B cell (primary cell): Measurements from ENCODE around the gene ADAMTS14. TPM values are rescaled to one million over a fixed set of nuclear protein-coding genes. Genes with fewer than 3 reads are reported as not detected.

Source experiments
- ATAC-seq: fragments of 200-7000 bp; cut with Tn5 transposase; one replicate; pipeline ENCODE4 v1.10.0; 2021; ENCODE audit warnings: low read depth, mild to moderate bottlenecking, moderate number of reproducible peaks, moderate library complexity
- CTCF ChIA-PET: fragments of 350-600 bp; sonication (Branson Sonifier 250); formaldehyde crosslinking; loops from one replicate; lab custom pipeline; 2021; ENCODE audit warnings: antibody characterized with exemption, inconsistent platforms; lab: Charles Lee
- POLR2A ChIA-PET: fragments of 350-600 bp; sonication (Branson Sonifier 250); formaldehyde crosslinking; loops from one replicate; lab custom pipeline; 2021; ENCODE audit warnings: antibody characterized with exemption; lab: Charles Lee
- DNase-seq: peaks from one replicate; pipeline ENCODE4 v3.0.0; 2013
- H2AFZ ChIP-seq: 2 replicates; pipeline ENCODE4 v1.6.1; 2012; ENCODE audit warnings: mild to moderate bottlenecking, low read depth, low read length; ENCODE audit not compliant: insufficient read depth, poor library complexity, severe bottlenecking
- H3K27ac ChIP-seq, 2 donors: 1 replicate in 1 of 2; 2 replicates in 1 of 2; pipeline ENCODE4 v1.5.1; 2012 to 2013; ENCODE audit warnings: low read length in 2 of 2, mild to moderate bottlenecking in 2 of 2, moderate library complexity in 1 of 2
- H3K27me3 ChIP-seq, 4 experiments: fragments of 200-600 bp in 1 of 4; sonication (generic) in 1 of 4; replicated peaks in 1 of 4; 1 replicate in 2 of 4; 2 replicates in 2 of 4; pipeline versions ENCODE4 v1.6.1 to v1.7.0; 2013 to 2016; ENCODE audit warnings: low read length in 3 of 4, mild to moderate bottlenecking in 2 of 4, mixed read lengths in 1 of 4, moderate library complexity in 1 of 4; ENCODE audit not compliant: insufficient read depth in 4 of 4, control insufficient read depth in 3 of 4; ENCODE audit errors: control extremely low read depth in 1 of 4
- H3K36me3 ChIP-seq, 2 experiments: replicated peaks in 1 of 2; 1 replicate in 1 of 2; 2 replicates in 1 of 2; pipeline versions ENCODE4 v1.6.1 to v1.7.1; 2013; ENCODE audit warnings: low read length in 1 of 2; ENCODE audit not compliant: insufficient read depth in 2 of 2, control insufficient read depth in 1 of 2; ENCODE audit errors: control extremely low read depth in 1 of 2, extremely low read depth in 1 of 2
- H3K4me1 ChIP-seq, 2 donors: fragments of 200-600 bp in 1 of 2; sonication (generic) in 1 of 2; 1 replicate in 1 of 2; 2 replicates in 1 of 2; pipeline versions ENCODE4 v1.5.1 to v1.6.1; 2013 to 2017; ENCODE audit warnings: low read length in 2 of 2; ENCODE audit not compliant: control insufficient read depth in 2 of 2, insufficient read depth in 2 of 2
- H3K4me2 ChIP-seq: replicated peaks from 2 replicates; pipeline ENCODE3; 2012; ENCODE audit warnings: mild to moderate bottlenecking, low read depth, low read length; ENCODE audit not compliant: poor library complexity, severe bottlenecking
- H3K4me3 ChIP-seq, 5 experiments: fragments of 200-600 bp in 1 of 5; sonication (generic) in 1 of 5; 1 replicate in 3 of 5; 2 replicates in 2 of 5; pipeline versions ENCODE4 v1.5.1 to v1.7.0; 2011 to 2016; ENCODE audit warnings: low read length in 4 of 5, mild to moderate bottlenecking in 4 of 5, low read depth in 2 of 5, control low read depth in 1 of 5, moderate library complexity in 1 of 5; ENCODE audit not compliant: insufficient read depth in 1 of 5; ENCODE audit errors: control extremely low read depth in 1 of 5, extremely low read depth in 1 of 5
- H3K79me2 ChIP-seq: fragments of 200-600 bp; sonication (generic); one replicate; pipeline ENCODE4 v1.6.0; 2016; ENCODE audit warnings: low read length; ENCODE audit not compliant: control insufficient read depth, insufficient read depth
- H3K9ac ChIP-seq: fragments of 200-600 bp; sonication (generic); 2 replicates; pipeline ENCODE4 v1.6.1; 2017; ENCODE audit warnings: mild to moderate bottlenecking, low read length, moderate library complexity
- H3K9me3 ChIP-seq, 3 donors: one replicate each; pipeline versions ENCODE4 v1.6.1 to v1.7.1; 2013; ENCODE audit warnings: low read length in 2 of 3; ENCODE audit not compliant: control insufficient read depth in 2 of 3, insufficient read depth in 1 of 3; ENCODE audit errors: control extremely low read depth in 1 of 3
- H4K20me1 ChIP-seq: 2 replicates; pipeline ENCODE4 v1.6.0; 2012; ENCODE audit warnings: mild to moderate bottlenecking, low read length; ENCODE audit not compliant: insufficient read depth, control insufficient read depth, poor library complexity, severe bottlenecking
- H3K27ac Mint-ChIP-seq: one replicate; pipeline ENCODE4 v1.8.0; 2021; ENCODE audit warnings: mixed read lengths
- H3K27me3 Mint-ChIP-seq: one replicate; pipeline ENCODE4 v1.8.0; 2021; ENCODE audit warnings: mixed read lengths
- H3K4me1 Mint-ChIP-seq: one replicate; pipeline ENCODE4 v1.8.0; 2021; ENCODE audit warnings: mixed read lengths
- H3K4me3 Mint-ChIP-seq: one replicate; pipeline ENCODE4 v1.8.0; 2021; ENCODE audit warnings: mixed read lengths
- H3K9me3 Mint-ChIP-seq: one replicate; pipeline ENCODE4 v1.8.0; 2022; ENCODE audit warnings: mixed read lengths; ENCODE audit not compliant: insufficient read depth
- EZH2 ChIP-seq: IDR thresholded peaks from 2 replicates; pipeline ENCODE4 v1.6.1; 2012; ENCODE audit warnings: borderline replicate concordance, low read depth, mild to moderate bottlenecking, moderate library complexity, low read length; ENCODE audit not compliant: insufficient read depth, poor library complexity, severe bottlenecking
- WGBS: methylation state at CpG from one replicate; pipeline ENCODE4 v1.1.5; 2013; ENCODE audit warnings: missing lambda C conversion rate; ENCODE audit not compliant: insufficient coverage; 5-methylcytosine and 5-hydroxymethylcytosine counted together
- intact Hi-C: fragments of 100-400 bp; cut with micrococcal nuclease; formaldehyde crosslinking; loops from one replicate; pipeline ENCODE4 v1.10.0; 2022
- polyA plus RNA-seq: library from polyadenylated mRNA; depleted of rRNA; stranded (reverse); fragments of >200 nt; gene quantifications from 2 replicates; pipeline ENCODE4 v1.2.3, GENCODE V29; 2012
- total RNA-seq, 2 donors: library from RNA; stranded (reverse); fragments of 120-200 nt in 1 of 2; gene quantifications; 1 replicate in 1 of 2; 2 replicates in 1 of 2; pipeline versions ENCODE4 v1.2.3 to v1.2.4, GENCODE V29; 2013 to 2022
- TF ChIP-seq, protein P1 (sequence below): fragments of 200-600 bp; IDR thresholded peaks from one replicate; pipeline ENCODE4 v1.8.0; 2022; ENCODE audit warnings: antibody characterized with exemption, mild to moderate bottlenecking

ADAMTS14 gene
- total and polyA plus RNA-seq, 2 donors (not counting 1 experiment from before 2014, with no cell fraction given) = not detected

DNA sequence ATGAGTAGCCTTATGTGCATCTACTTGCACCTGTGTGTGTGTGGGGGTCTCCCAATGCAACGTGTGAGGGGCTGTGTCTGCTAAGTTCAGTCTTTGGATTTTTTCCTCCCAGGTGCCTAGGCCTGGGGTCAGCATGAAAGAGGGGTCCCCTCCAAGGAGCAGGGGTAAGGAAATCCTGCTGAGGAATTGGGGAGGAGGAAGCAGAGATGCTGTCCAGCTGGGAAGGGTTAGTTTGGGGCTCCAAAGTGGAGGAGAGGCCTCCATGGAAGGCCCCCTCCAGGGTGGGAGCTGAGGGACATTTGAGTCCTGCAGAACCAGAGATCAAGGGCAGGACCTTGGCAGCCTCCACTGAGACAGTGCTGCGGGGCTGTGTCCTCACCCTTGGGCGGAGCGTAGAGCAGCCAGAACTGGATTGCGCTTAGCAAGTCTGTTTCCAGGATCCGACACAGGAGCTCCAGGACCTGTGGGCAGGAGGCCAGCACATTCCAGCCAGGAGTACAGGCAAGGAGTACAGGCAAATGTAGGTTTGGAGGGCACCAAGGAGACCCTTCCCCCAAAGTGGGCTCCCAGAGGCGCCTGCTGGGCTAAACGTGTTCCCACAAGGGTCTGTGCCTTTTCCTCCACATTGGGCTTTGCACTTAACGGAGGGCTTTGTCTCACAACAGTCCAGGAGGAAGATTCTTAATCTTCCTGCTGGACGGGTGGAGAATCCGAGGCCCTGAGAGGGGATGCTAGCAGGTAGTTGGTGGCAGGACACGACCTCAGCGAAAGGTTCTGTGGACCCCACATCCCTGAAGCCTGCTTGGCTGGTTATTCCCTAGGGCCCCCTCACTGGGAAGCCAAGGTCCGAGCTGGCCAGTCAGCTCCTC lies 102.7 kb downstream of the ADAMTS14 start:
- 88% methylated on average over 13 of the region's 14 CpGs for WGBS
- Histone ChIP-seq H3K9ac (no peak overlapping the region), H3K27ac (no peak overlapping the region), H3K79me2 (no peaks in the 10 kb centered on the region), H3K9me3 (no peaks in the 10 kb centered on the region), H3K4me3 (no peak overlapping the region), H4K20me1 (no peaks in the 10 kb centered on the region), H3K4me1 (no peaks in the 10 kb centered on the region), H2AFZ (no peak overlapping the region), H3K4me2 (no peak overlapping the region), H3K36me3 (no peaks in the 10 kb centered on the region), H3K27me3 (no peaks in the 10 kb centered on the region)
- Mint-ChIP-seq H3K27ac (no peak overlapping the region), H3K9me3 (no peaks in the 10 kb centered on the region), H3K27me3 (no peaks in the 10 kb centered on the region), H3K4me3 (no peak overlapping the region), H3K4me1 (no peaks in the 10 kb centered on the region)
- CTCF ChIA-PET = interaction anchor here (2.8 kb wide), 1 partner anchor 16 kb away, joined by 8 read pairs; no protein-coding TSS in a partner anchor
- DNase-seq = no peak
- POLR2A ChIA-PET = no interaction called here
- ATAC-seq = no peak
- TF ChIP-seq, protein P1, sequence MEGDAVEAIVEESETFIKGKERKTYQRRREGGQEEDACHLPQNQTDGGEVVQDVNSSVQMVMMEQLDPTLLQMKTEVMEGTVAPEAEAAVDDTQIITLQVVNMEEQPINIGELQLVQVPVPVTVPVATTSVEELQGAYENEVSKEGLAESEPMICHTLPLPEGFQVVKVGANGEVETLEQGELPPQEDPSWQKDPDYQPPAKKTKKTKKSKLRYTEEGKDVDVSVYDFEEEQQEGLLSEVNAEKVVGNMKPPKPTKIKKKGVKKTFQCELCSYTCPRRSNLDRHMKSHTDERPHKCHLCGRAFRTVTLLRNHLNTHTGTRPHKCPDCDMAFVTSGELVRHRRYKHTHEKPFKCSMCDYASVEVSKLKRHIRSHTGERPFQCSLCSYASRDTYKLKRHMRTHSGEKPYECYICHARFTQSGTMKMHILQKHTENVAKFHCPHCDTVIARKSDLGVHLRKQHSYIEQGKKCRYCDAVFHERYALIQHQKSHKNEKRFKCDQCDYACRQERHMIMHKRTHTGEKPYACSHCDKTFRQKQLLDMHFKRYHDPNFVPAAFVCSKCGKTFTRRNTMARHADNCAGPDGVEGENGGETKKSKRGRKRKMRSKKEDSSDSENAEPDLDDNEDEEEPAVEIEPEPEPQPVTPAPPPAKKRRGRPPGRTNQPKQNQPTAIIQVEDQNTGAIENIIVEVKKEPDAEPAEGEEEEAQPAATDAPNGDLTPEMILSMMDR = no peak
- no peak for TF ChIP-seq EZH2
- intact Hi-C loops = no loop called here
